Thyroid gland (tissue), 4 donors: ENCODE data around the gene ARPP19.

Source experiments
- POLR2A ChIP-seq, 2 donors: fragments of 450-650 bp; IDR thresholded peaks; one replicate each; pipeline ENCODE4 v1.6.1; 2017; ENCODE audit warnings: antibody characterized with exemption in 2 of 2, mild to moderate bottlenecking in 2 of 2, moderate library complexity in 1 of 2
- TF ChIP-seq, protein P1 (sequence below), 6 experiments: fragments of 200-600 bp in 3 of 6; fragments of 450-650 bp in 3 of 6; sonication (generic) in 3 of 6; IDR thresholded peaks; one replicate each; pipeline ENCODE4 v1.5.1; 2016 to 2019; ENCODE audit warnings: antibody characterized with exemption in 6 of 6, mild to moderate bottlenecking in 2 of 6, inconsistent platforms in 1 of 6, moderate library complexity in 1 of 6

DNA sequence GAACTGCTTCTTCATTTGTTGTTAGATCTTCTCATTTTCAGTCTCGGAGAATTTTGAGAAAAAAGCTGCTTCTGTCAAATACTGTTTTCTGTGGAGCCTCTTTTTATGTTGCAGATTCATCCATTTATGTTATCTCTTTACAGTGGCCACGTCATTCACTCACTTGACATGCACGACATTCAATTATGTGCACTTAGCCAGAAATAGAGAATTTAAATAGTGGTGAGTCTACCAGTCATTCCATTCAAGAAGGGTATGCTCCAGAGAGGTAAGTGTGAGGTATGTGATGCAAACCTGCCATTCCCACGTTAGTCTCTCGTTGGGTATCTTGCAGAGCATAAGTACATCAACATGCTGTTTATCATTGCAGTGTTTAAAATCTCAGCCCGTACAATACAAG, 9.8 kb downstream of the ARPP19 start:
- TF ChIP-seq, protein P1, sequence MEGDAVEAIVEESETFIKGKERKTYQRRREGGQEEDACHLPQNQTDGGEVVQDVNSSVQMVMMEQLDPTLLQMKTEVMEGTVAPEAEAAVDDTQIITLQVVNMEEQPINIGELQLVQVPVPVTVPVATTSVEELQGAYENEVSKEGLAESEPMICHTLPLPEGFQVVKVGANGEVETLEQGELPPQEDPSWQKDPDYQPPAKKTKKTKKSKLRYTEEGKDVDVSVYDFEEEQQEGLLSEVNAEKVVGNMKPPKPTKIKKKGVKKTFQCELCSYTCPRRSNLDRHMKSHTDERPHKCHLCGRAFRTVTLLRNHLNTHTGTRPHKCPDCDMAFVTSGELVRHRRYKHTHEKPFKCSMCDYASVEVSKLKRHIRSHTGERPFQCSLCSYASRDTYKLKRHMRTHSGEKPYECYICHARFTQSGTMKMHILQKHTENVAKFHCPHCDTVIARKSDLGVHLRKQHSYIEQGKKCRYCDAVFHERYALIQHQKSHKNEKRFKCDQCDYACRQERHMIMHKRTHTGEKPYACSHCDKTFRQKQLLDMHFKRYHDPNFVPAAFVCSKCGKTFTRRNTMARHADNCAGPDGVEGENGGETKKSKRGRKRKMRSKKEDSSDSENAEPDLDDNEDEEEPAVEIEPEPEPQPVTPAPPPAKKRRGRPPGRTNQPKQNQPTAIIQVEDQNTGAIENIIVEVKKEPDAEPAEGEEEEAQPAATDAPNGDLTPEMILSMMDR (IDR thresholded peaks at IDR 0.05) = no peak
- TF ChIP-seq POLR2A (IDR thresholded peaks at IDR 0.05) = no peak
